ENCODE results near the gene TFCP2L1. TPM values are rescaled to one million over a fixed set of nuclear protein-coding genes. Genes with fewer than 3 reads are reported as not detected.

The TFCP2L1 gene
- total RNA-seq, 2 experiments from 2014 or later: 0.17 to 0.30 TPM

- H3K9me3 Mint-ChIP-seq: no peaks in the 10 kb centered on the region
- H3K9me3 ChIP-seq (ENCODE audit: control insufficient read depth in 1 of 2, insufficient read depth in 1 of 2, low read length in 2 of 2): peaks cover 0 to 7% of the 10 kb centered on the region in 2 experiments
- intact Hi-C loops (cut with DNase I, micrococcal nuclease): no loop called here
Measured at GRCh38 chr2:121295911-121296650, 11.1 kb upstream of the TFCP2L1 start.

DNA sequence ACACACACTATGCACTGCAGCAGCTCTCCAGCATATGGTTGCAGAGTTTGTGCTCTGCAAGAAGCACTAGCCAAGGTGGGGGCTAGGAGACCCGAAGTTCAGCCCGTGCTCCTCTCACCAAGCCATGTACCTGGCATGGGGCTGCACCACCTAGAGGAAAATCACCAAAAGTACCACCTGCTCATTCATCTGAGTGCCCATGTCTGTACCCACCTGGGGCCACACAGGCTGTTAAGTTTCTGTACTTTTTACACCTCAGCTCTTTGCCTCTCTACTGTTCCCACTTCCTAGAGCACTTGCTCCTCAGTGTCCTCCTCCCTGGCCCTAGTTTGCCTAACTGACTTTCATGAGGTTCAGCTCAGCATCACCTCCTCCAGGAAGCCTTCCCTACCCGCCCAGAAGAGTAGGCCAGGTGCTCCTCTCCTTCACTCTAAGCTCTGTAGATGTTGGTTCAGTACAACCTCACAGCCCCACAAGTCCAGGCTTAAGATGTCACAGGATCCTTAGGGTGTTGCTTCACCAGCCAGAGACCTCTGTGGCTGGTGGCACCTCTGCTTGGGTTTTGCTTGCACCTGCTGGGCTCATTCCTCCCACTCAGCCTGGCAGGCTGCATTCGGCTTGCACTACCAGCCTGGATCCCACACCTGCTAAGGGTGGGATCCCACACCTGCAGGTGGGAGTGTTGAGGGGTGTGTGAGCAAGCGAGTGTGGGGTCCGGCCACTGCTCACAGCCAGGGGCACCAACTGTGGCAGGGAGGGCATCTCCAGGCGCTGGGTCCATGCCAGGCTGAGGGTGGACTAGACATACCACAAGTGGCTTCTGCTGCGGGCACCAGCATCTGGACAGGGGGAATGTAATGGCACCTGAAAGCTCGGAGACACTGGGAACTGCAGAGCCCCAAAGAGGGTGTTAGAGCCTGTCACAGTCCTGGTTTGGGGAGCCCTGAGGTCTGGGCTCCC is 10.2 kb upstream of the TFCP2L1 start:
- no peak overlapping the region for H3K27ac Mint-ChIP-seq
- POLR2A ChIA-PET: no interaction called here
- DNase-seq (no peak), ATAC-seq (ENCODE audit: poor library complexity) (no peak)
- H3K36me3 Mint-ChIP-seq (ENCODE audit: low read depth): no peaks in the 10 kb centered on the region
- CTCF ChIA-PET: no interaction called here
- no peak overlapping the region for H3K27ac ChIP-seq (ENCODE audit: low read depth in 1 of 2, low read length in 2 of 2)
- H3K4me1 Mint-ChIP-seq (ENCODE audit: low read depth): no peaks in the 10 kb centered on the region
- no peaks in the 10 kb centered on the region for H3K36me3 ChIP-seq (ENCODE audit: insufficient read depth, low read length)
- intact Hi-C loops (cut with DNase I, micrococcal nuclease): no loop called here
- H3K9me3 Mint-ChIP-seq: no peaks in the 10 kb centered on the region
- H3K4me1 ChIP-seq (ENCODE audit: insufficient read depth, low read length): no peaks in the 10 kb centered on the region
- no peaks in the 10 kb centered on the region for H3K27me3 ChIP-seq (ENCODE audit: control insufficient read depth in 1 of 2, insufficient read depth in 2 of 2, low read length in 2 of 2)
- H3K4me3 Mint-ChIP-seq: no peak overlapping the region
- peaks cover 0 to 7% of the 10 kb centered on the region in 2 experiments for H3K9me3 ChIP-seq (ENCODE audit: control insufficient read depth in 1 of 2, insufficient read depth in 1 of 2, low read length in 2 of 2)
- H3K27me3 Mint-ChIP-seq: peaks cover 19% of the 10 kb centered on the region
- no peak overlapping the region for H3K4me3 ChIP-seq (ENCODE audit: low read length)
- TF ChIP-seq, protein P1, sequence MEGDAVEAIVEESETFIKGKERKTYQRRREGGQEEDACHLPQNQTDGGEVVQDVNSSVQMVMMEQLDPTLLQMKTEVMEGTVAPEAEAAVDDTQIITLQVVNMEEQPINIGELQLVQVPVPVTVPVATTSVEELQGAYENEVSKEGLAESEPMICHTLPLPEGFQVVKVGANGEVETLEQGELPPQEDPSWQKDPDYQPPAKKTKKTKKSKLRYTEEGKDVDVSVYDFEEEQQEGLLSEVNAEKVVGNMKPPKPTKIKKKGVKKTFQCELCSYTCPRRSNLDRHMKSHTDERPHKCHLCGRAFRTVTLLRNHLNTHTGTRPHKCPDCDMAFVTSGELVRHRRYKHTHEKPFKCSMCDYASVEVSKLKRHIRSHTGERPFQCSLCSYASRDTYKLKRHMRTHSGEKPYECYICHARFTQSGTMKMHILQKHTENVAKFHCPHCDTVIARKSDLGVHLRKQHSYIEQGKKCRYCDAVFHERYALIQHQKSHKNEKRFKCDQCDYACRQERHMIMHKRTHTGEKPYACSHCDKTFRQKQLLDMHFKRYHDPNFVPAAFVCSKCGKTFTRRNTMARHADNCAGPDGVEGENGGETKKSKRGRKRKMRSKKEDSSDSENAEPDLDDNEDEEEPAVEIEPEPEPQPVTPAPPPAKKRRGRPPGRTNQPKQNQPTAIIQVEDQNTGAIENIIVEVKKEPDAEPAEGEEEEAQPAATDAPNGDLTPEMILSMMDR (IDR thresholded peaks at IDR 0.05): no peak

More at GRCh38 chr2:121295911-121296650, 11.1 kb upstream of the TFCP2L1 start:
- ChIA-PET CTCF (no interaction called here), POLR2A (no interaction called here)
- Histone ChIP-seq H3K4me1 (ENCODE audit: insufficient read depth, low read length) (no peaks in the 10 kb centered on the region), H3K36me3 (ENCODE audit: insufficient read depth, low read length) (no peaks in the 10 kb centered on the region), H3K27ac (ENCODE audit: low read depth in 1 of 2, low read length in 2 of 2) (no peak overlapping the region), H3K4me3 (ENCODE audit: low read length) (no peak overlapping the region), H3K27me3 (ENCODE audit: control insufficient read depth in 1 of 2, insufficient read depth in 2 of 2, low read length in 2 of 2) (no peaks in the 10 kb centered on the region)
- DNase-seq: no peak
- TF ChIP-seq, protein P1 (IDR thresholded peaks at IDR 0.05): no peak
- H3K36me3 Mint-ChIP-seq (ENCODE audit: low read depth): no peaks in the 10 kb centered on the region
- no peak for ATAC-seq (ENCODE audit: poor library complexity)
- peaks cover 22% of the 10 kb centered on the region for H3K27me3 Mint-ChIP-seq
- H3K4me1 Mint-ChIP-seq (ENCODE audit: low read depth): no peaks in the 10 kb centered on the region
- no peak overlapping the region for H3K4me3 Mint-ChIP-seq
- H3K27ac Mint-ChIP-seq: no peak overlapping the region

- Histone ChIP-seq H3K36me3 (ENCODE audit: insufficient read depth, low read length) (no peaks in the 10 kb centered on the region), H3K9me3 (ENCODE audit: control insufficient read depth in 1 of 2, insufficient read depth in 1 of 2, low read length in 2 of 2) (peaks cover 0 to 7% of the 10 kb centered on the region in 2 experiments), H3K4me3 (ENCODE audit: low read length) (no peak overlapping the region), H3K27me3 (ENCODE audit: control insufficient read depth in 1 of 2, insufficient read depth in 2 of 2, low read length in 2 of 2) (no peaks in the 10 kb centered on the region), H3K4me1 (ENCODE audit: insufficient read depth, low read length) (no peaks in the 10 kb centered on the region), H3K27ac (ENCODE audit: low read depth in 1 of 2, low read length in 2 of 2) (no peak overlapping the region)
- H3K36me3 Mint-ChIP-seq (ENCODE audit: low read depth): no peaks in the 10 kb centered on the region
- ATAC-seq (ENCODE audit: poor library complexity) (no peak), DNase-seq (no peak)
- no peak overlapping the region for H3K4me3 Mint-ChIP-seq
- H3K4me1 Mint-ChIP-seq (ENCODE audit: low read depth): no peaks in the 10 kb centered on the region
- H3K27me3 Mint-ChIP-seq: peaks cover 15% of the 10 kb centered on the region
- CTCF ChIA-PET: no interaction called here
- TF ChIP-seq, protein P1 (IDR thresholded peaks at IDR 0.05): no peak
- H3K9me3 Mint-ChIP-seq: no peaks in the 10 kb centered on the region
- no peak overlapping the region for H3K27ac Mint-ChIP-seq
- POLR2A ChIA-PET: no interaction called here
- intact Hi-C loops (cut with DNase I, micrococcal nuclease): no loop called here
Measured at GRCh38 chr2:121293450-121294325, 8.7 kb upstream of the TFCP2L1 start.
